SK-N-SH (cell line): ENCODE measurements around the gene NCBP2L. TPM values are rescaled to one million over a fixed set of nuclear protein-coding genes. Genes with fewer than 3 reads are reported as not detected.

Source experiments
- CTCF ChIA-PET: fragments of 300-600, 350-600 bp; formaldehyde crosslinking; extraction: SDS; loops from one replicate; lab custom pipeline; 2021; lab: Yijun Ruan, JAX
- POLR2A ChIA-PET: fragments of 350-600 bp; sonication (Branson Sonifier 250); formaldehyde crosslinking; extraction: SDS; loops from one replicate; lab custom pipeline; 2020; ENCODE audit warnings: antibody characterized with exemption, inconsistent platforms; lab: Yijun Ruan, JAX
- DNase-seq: peaks from one replicate; pipeline ENCODE4 v3.0.0; 2012
- H2AFZ ChIP-seq: fragments of 200-600 bp; sonication (generic); 2 replicates; pipeline ENCODE4 v1.8.1; 2016; ENCODE audit warnings: antibody characterized with exemption, mild to moderate bottlenecking, low read depth
- H3F3A ChIP-seq: fragments of 200-600 bp; sonication (generic); replicated peaks from 2 replicates; pipeline ENCODE3; 2016; ENCODE audit warnings: antibody characterized with exemption, mild to moderate bottlenecking; ENCODE audit not compliant: insufficient read depth
- H3K27ac ChIP-seq, 2 experiments: fragments of 200-500 bp in 1 of 2; fragments of 200-600 bp in 1 of 2; sonication (Bioruptor generic) in 1 of 2; sonication (generic), shearing (Covaris generic) in 1 of 2; 2 replicates each; pipeline versions ENCODE4 v1.5.1 to v1.6.1; 2014 to 2016; ENCODE audit warnings: low read depth in 2 of 2, inconsistent platforms in 1 of 2, low read length in 1 of 2, mild to moderate bottlenecking in 1 of 2, mixed read lengths in 1 of 2
- H3K27me3 ChIP-seq: fragments of 200-600 bp; sonication (generic), shearing (Covaris generic); 2 replicates; pipeline ENCODE4 v1.6.1; 2016; ENCODE audit warnings: mixed run types; ENCODE audit not compliant: insufficient read depth
- H3K36me3 ChIP-seq, 2 experiments: fragments of 200-500 bp in 1 of 2; fragments of 200-600 bp in 1 of 2; sonication (Bioruptor generic) in 1 of 2; sonication (generic) in 1 of 2; replicated peaks in 1 of 2; 2 replicates each; pipeline versions ENCODE3 to v1.5.1; 2014 to 2016; ENCODE audit warnings: low read length in 1 of 2, mild to moderate bottlenecking in 1 of 2; ENCODE audit not compliant: insufficient read depth in 2 of 2, control insufficient read depth in 1 of 2
- H3K4me1 ChIP-seq, 2 experiments: fragments of 200-500 bp in 1 of 2; fragments of 200-600 bp in 1 of 2; sonication (Bioruptor generic) in 1 of 2; sonication (generic), shearing (Covaris generic) in 1 of 2; 2 replicates each; pipeline versions ENCODE4 v1.5.1 to v1.6.1; 2014 to 2016; ENCODE audit warnings: low read depth in 1 of 2, low read length in 1 of 2, mixed run types in 1 of 2; ENCODE audit not compliant: insufficient read depth in 2 of 2, control insufficient read depth in 1 of 2
- H3K4me2 ChIP-seq: fragments of 200-600 bp; sonication (generic), shearing (Covaris generic); 2 replicates; pipeline ENCODE4 v1.6.1; 2017; ENCODE audit warnings: mixed run types
- H3K4me3 ChIP-seq, 2 experiments: fragments of 200-500 bp in 1 of 2; fragments of 200-600 bp in 1 of 2; sonication (Bioruptor generic) in 1 of 2; sonication (generic), shearing (Covaris generic) in 1 of 2; 2 replicates each; pipeline versions ENCODE4 v1.5.1 to v1.8.1; 2014 to 2016; ENCODE audit warnings: low read depth in 2 of 2, inconsistent platforms in 1 of 2, low read length in 1 of 2, mild to moderate bottlenecking in 1 of 2, mixed read lengths in 1 of 2, moderate library complexity in 1 of 2
- H3K79me2 ChIP-seq: fragments of 200-600 bp; sonication (generic); 2 replicates; pipeline ENCODE4 v1.8.1; 2017; ENCODE audit warnings: mild to moderate bottlenecking; ENCODE audit not compliant: insufficient read depth
- H3K9ac ChIP-seq: fragments of 200-600 bp; sonication (generic); 2 replicates; pipeline ENCODE4 v1.6.1; 2017; ENCODE audit warnings: mixed run types
- H3K9me2 ChIP-seq: fragments of 200-600 bp; sonication (generic); 2 replicates; pipeline ENCODE4 v1.6.1; 2017; ENCODE audit warnings: mixed run types
- H3K9me3 ChIP-seq: fragments of 200-600 bp; sonication (generic); 2 replicates; pipeline ENCODE4 v1.6.1; 2017; ENCODE audit warnings: mixed run types, mild to moderate bottlenecking, moderate library complexity
- H4K20me1 ChIP-seq: fragments of 200-600 bp; sonication (generic); 2 replicates; pipeline ENCODE4 v1.6.1; 2017; ENCODE audit warnings: mild to moderate bottlenecking, mixed run types; ENCODE audit not compliant: insufficient read depth
- ELF1 ChIP-seq: IDR thresholded peaks from 2 replicates; pipeline ENCODE4 v1.4.0; 2012
- GABPA ChIP-seq: IDR thresholded peaks from 2 replicates; pipeline ENCODE4 v1.4.0; 2012; ENCODE audit warnings: low read depth, mild to moderate bottlenecking
- GATA2 ChIP-seq: sonication (generic); formaldehyde crosslinking; IDR thresholded peaks from 2 replicates; pipeline ENCODE4 v1.5.0; 2020; ENCODE audit warnings: mild to moderate bottlenecking, missing genetic modification reagents
- MEF2A ChIP-seq: IDR thresholded peaks from 2 replicates; pipeline ENCODE4 v1.4.0; 2012; ENCODE audit warnings: low read depth, borderline replicate concordance
- NFIC ChIP-seq: IDR thresholded peaks from 2 replicates; pipeline ENCODE4 v1.4.0; 2012; ENCODE audit warnings: borderline replicate concordance
- POLR2AphosphoS5 ChIP-seq: IDR thresholded peaks from 2 replicates; pipeline ENCODE4 v1.6.1; 2012; ENCODE audit warnings: low read depth, low read length
- RAD21 ChIP-seq: IDR thresholded peaks from 2 replicates; pipeline ENCODE4 v1.6.1; 2012; ENCODE audit warnings: mild to moderate bottlenecking, low read length
- RCOR1 ChIP-seq: fragments of 150-350 bp; IDR thresholded peaks from 2 replicates; pipeline ENCODE4 v1.6.1; 2017; ENCODE audit warnings: antibody characterized with exemption, low read length
- RXRA ChIP-seq: IDR thresholded peaks from 2 replicates; pipeline ENCODE4 v1.4.0; 2012; ENCODE audit warnings: low read depth, mild to moderate bottlenecking, borderline replicate concordance
- SMC3 ChIP-seq: IDR thresholded peaks from 2 replicates; pipeline ENCODE4 v1.6.1; 2012; ENCODE audit warnings: low read depth, low read length, improper control_type of control experiment
- TCF12 ChIP-seq: IDR thresholded peaks from 2 replicates; pipeline ENCODE4 v1.4.0; 2012
- TEAD4 ChIP-seq: IDR thresholded peaks from 2 replicates; pipeline ENCODE4 v1.4.0; 2012; ENCODE audit warnings: mild to moderate bottlenecking, borderline replicate concordance; ENCODE audit not compliant: insufficient read depth
- WGBS: methylation state at CpG from one replicate; pipeline ENCODE4 v1.1.6; 2017; ENCODE audit warnings: low lambda C conversion rate; 5-methylcytosine and 5-hydroxymethylcytosine counted together
- polyA plus RNA-seq, 3 experiments: library from polyadenylated mRNA; depleted of rRNA; stranded (reverse); fragments of >200 nt; gene quantifications; 2 replicates each; pipeline ENCODE4 v1.2.3, GENCODE V29; 2012
- TF ChIP-seq, protein P1 (sequence below): fragments of 200-600 bp; sonication (generic); IDR thresholded peaks from 2 replicates; pipeline ENCODE4 v1.6.1; 2017; ENCODE audit warnings: antibody characterized with exemption, mild to moderate bottlenecking, moderate library complexity
- TF ChIP-seq, protein P2 (sequence below): IDR thresholded peaks from 2 replicates; pipeline ENCODE4 v1.6.1; 2012; ENCODE audit warnings: mild to moderate bottlenecking, low read depth, low read length, moderate library complexity
- TF ChIP-seq, protein P3 (sequence below): fragments of 150-350 bp; IDR thresholded peaks from 2 replicates; pipeline ENCODE4 v1.6.1; 2016; ENCODE audit warnings: mild to moderate bottlenecking, low read depth, low read length

NCBP2L gene
- polyA plus RNA-seq, 1 of the 3 experiments (the other 2 are of a cell fraction) = not detected

GRCh38 chrX:107834275-107835201 is 57.0 kb downstream of the NCBP2L start:
- H3K36me3 ChIP-seq = no peaks in the 10 kb centered on the region
- no peaks in the 10 kb centered on the region for H4K20me1 ChIP-seq
- DNase-seq = no peak
- no peaks in the 10 kb centered on the region for H3K9me3 ChIP-seq
- H3K9me2 ChIP-seq = no peaks in the 10 kb centered on the region
- no peaks in the 10 kb centered on the region for H3K4me1 ChIP-seq
- no peak overlapping the region for H3K4me3 ChIP-seq
- H3K27ac ChIP-seq = no peak overlapping the region
- H3K4me2 ChIP-seq = no peak overlapping the region
- H3K9ac ChIP-seq = no peak overlapping the region
- TF ChIP-seq RCOR1 (no peak), ELF1 (no peak)
- TF ChIP-seq, all 33 proteins: peak for 0
- H3F3A ChIP-seq = no peaks in the 10 kb centered on the region
- H3K79me2 ChIP-seq = no peaks in the 10 kb centered on the region
- CTCF ChIA-PET = interaction anchor here (1.3 kb wide), 1 partner anchor 39 kb away, joined by 3 read pairs; no protein-coding TSS in a partner anchor
- no peak overlapping the region for H2AFZ ChIP-seq
- POLR2A ChIA-PET = no interaction called here
- peaks cover 23% of the 10 kb centered on the region; the same call in 1 of the 2 replicates for H3K27me3 ChIP-seq
- WGBS = 11% methylated on average over 3 of the region's 3 CpGs

DNA sequence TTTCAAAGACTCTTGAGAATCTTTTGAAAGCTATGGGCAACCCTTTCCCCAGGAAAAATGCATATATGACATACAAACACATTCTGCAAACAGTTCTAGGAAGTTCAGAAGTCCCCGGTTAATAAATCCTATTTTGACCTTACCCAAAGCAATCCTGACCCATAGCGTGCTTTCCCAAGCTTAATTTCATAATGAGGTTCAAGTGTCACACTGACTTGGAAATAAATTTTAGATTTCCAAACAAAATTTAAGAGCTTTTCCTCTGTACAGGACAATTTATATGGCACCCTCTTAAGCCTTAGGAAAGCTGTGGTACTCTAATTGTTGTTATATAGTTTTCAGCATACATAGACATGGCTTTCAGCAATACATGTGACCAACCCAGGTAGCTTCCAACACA is 59.4 kb downstream of the NCBP2L start:
- WGBS = 26% methylated on average over 2 of the region's 2 CpGs
- H3K36me3 ChIP-seq = no peaks in the 10 kb centered on the region
- H4K20me1 ChIP-seq = no peaks in the 10 kb centered on the region
- DNase-seq = no peak
- POLR2A ChIA-PET = no interaction called here
- no peaks in the 10 kb centered on the region for H3F3A ChIP-seq
- CTCF ChIA-PET = no interaction called here
- H2AFZ ChIP-seq = no peak overlapping the region
- no peaks in the 10 kb centered on the region for H3K4me1 ChIP-seq
- H3K79me2 ChIP-seq = no peaks in the 10 kb centered on the region
- TF ChIP-seq RAD21 = no peak
- no peak for TF ChIP-seq TCF12
- no peak for TF ChIP-seq MEF2A
- no peak overlapping the region for H3K4me2 ChIP-seq
- no peaks in the 10 kb centered on the region for H3K9me2 ChIP-seq
- H3K4me3 ChIP-seq = no peak overlapping the region
- H3K9ac ChIP-seq = no peak overlapping the region
- H3K9me3 ChIP-seq = no peaks in the 10 kb centered on the region
- H3K27me3 ChIP-seq = peaks cover 23% of the 10 kb centered on the region; the same call in 1 of the 2 replicates
- no peak overlapping the region for H3K27ac ChIP-seq

DNA sequence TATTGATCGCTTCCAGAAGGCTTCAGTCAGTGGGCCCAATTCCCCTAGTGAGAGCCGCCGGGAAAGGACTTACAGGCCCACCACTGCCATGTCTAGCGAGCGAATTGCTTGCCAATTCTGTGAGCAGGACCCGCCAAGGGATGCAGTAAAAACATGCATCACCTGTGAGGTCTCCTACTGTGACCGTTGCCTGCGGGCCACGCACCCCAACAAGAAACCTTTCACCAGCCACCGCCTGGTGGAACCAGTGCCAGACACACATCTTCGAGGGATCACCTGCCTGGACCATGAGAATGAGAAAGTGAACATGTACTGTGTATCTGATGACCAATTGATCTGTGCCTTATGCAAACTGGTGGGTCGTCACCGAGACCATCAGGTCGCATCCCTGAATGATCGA is 63.4 kb downstream of the NCBP2L start:
- CTCF ChIA-PET = no interaction called here
- no peaks in the 10 kb centered on the region for H3F3A ChIP-seq
- TF ChIP-seq, protein P1, sequence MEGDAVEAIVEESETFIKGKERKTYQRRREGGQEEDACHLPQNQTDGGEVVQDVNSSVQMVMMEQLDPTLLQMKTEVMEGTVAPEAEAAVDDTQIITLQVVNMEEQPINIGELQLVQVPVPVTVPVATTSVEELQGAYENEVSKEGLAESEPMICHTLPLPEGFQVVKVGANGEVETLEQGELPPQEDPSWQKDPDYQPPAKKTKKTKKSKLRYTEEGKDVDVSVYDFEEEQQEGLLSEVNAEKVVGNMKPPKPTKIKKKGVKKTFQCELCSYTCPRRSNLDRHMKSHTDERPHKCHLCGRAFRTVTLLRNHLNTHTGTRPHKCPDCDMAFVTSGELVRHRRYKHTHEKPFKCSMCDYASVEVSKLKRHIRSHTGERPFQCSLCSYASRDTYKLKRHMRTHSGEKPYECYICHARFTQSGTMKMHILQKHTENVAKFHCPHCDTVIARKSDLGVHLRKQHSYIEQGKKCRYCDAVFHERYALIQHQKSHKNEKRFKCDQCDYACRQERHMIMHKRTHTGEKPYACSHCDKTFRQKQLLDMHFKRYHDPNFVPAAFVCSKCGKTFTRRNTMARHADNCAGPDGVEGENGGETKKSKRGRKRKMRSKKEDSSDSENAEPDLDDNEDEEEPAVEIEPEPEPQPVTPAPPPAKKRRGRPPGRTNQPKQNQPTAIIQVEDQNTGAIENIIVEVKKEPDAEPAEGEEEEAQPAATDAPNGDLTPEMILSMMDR = no peak
- TF ChIP-seq SMC3 (no peak), TEAD4 (no peak), RXRA (no peak), POLR2AphosphoS5 (no peak), GATA2 (no peak), GABPA (no peak), NFIC (no peak)
- TF ChIP-seq, protein P2, sequence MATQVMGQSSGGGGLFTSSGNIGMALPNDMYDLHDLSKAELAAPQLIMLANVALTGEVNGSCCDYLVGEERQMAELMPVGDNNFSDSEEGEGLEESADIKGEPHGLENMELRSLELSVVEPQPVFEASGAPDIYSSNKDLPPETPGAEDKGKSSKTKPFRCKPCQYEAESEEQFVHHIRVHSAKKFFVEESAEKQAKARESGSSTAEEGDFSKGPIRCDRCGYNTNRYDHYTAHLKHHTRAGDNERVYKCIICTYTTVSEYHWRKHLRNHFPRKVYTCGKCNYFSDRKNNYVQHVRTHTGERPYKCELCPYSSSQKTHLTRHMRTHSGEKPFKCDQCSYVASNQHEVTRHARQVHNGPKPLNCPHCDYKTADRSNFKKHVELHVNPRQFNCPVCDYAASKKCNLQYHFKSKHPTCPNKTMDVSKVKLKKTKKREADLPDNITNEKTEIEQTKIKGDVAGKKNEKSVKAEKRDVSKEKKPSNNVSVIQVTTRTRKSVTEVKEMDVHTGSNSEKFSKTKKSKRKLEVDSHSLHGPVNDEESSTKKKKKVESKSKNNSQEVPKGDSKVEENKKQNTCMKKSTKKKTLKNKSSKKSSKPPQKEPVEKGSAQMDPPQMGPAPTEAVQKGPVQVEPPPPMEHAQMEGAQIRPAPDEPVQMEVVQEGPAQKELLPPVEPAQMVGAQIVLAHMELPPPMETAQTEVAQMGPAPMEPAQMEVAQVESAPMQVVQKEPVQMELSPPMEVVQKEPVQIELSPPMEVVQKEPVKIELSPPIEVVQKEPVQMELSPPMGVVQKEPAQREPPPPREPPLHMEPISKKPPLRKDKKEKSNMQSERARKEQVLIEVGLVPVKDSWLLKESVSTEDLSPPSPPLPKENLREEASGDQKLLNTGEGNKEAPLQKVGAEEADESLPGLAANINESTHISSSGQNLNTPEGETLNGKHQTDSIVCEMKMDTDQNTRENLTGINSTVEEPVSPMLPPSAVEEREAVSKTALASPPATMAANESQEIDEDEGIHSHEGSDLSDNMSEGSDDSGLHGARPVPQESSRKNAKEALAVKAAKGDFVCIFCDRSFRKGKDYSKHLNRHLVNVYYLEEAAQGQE = no peak
- TF ChIP-seq, protein P3, sequence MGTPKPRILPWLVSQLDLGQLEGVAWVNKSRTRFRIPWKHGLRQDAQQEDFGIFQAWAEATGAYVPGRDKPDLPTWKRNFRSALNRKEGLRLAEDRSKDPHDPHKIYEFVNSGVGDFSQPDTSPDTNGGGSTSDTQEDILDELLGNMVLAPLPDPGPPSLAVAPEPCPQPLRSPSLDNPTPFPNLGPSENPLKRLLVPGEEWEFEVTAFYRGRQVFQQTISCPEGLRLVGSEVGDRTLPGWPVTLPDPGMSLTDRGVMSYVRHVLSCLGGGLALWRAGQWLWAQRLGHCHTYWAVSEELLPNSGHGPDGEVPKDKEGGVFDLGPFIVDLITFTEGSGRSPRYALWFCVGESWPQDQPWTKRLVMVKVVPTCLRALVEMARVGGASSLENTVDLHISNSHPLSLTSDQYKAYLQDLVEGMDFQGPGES = no peak

More for the DNA sequence above, 63.4 kb downstream of the NCBP2L start:
- no peak overlapping the region for H3K27ac ChIP-seq
- no peak overlapping the region for H3K4me2 ChIP-seq
- no peaks in the 10 kb centered on the region for H3K79me2 ChIP-seq
- H3K4me3 ChIP-seq = no peak overlapping the region
- no peaks in the 10 kb centered on the region for H4K20me1 ChIP-seq
- H3K9me3 ChIP-seq = no peaks in the 10 kb centered on the region
- peaks cover 20% of the 10 kb centered on the region; the same call in 1 of the 2 replicates for H3K27me3 ChIP-seq
- H3K36me3 ChIP-seq = no peaks in the 10 kb centered on the region
- no peak overlapping the region for H3K9ac ChIP-seq
- no peaks in the 10 kb centered on the region for H3K4me1 ChIP-seq
- WGBS = 34% methylated on average over 10 of the region's 15 CpGs
- H3K9me2 ChIP-seq = no peaks in the 10 kb centered on the region
- H2AFZ ChIP-seq = no peak overlapping the region
- DNase-seq = no peak
- POLR2A ChIA-PET = no interaction called here
